HepG2 (cell line): ENCODE data around the gene CTIF. TPM values are rescaled to one million over a fixed set of nuclear protein-coding genes. Genes with fewer than 3 reads are reported as not detected.
A peak's percentile ranks its signal among the peaks of the same experiment; 100 is the strongest.

Experiments used
- AFF4 ChIP-seq: sonication (generic); formaldehyde crosslinking; IDR thresholded peaks from 2 replicates; pipeline ENCODE4 v1.4.0; 2020; ENCODE audit warnings: missing genetic modification reagents
- ATF3 ChIP-seq: sonication (generic); formaldehyde crosslinking; IDR thresholded peaks from 2 replicates; pipeline ENCODE4 v1.4.0; 2020; ENCODE audit warnings: missing genetic modification reagents
- DMAP1 ChIP-seq: IDR thresholded peaks from 2 replicates; pipeline ENCODE4 v1.6.1; 2016
- ETV5 ChIP-seq: IDR thresholded peaks from 2 replicates; pipeline ENCODE4 v1.6.1; 2018; ENCODE audit warnings: missing biosample characterization, missing genetic modification reagents, inconsistent platforms, borderline replicate concordance
- FOXA1 ChIP-seq, 2 experiments: fragments of 450-650 bp in 1 of 2; sonication (generic) in 1 of 2; formaldehyde crosslinking in 1 of 2; IDR thresholded peaks; 2 replicates each; pipeline versions ENCODE4 v1.4.0 to v1.6.1; 2016 to 2020; ENCODE audit warnings: missing genetic modification reagents in 1 of 2
- MAFF ChIP-seq: IDR thresholded peaks from 2 replicates; pipeline ENCODE4 v1.6.1; 2011; ENCODE audit warnings: low read depth, low read length, improper control_type of control experiment
- NFKBIZ ChIP-seq: IDR thresholded peaks from 2 replicates; pipeline ENCODE4 v1.6.1; 2018; ENCODE audit warnings: missing genetic modification reagents, missing compliant biosample characterization
- NFYB ChIP-seq: sonication (generic); formaldehyde crosslinking; IDR thresholded peaks from 2 replicates; pipeline ENCODE4 v1.4.0; 2020; ENCODE audit warnings: missing genetic modification reagents
- NPAS2 ChIP-seq: sonication (generic); formaldehyde crosslinking; IDR thresholded peaks from 2 replicates; pipeline ENCODE4 v1.8.0; 2022; ENCODE audit warnings: mild to moderate bottlenecking, missing genetic modification reagents, borderline replicate concordance
- PAX8 ChIP-seq: sonication (generic); formaldehyde crosslinking; IDR thresholded peaks from 2 replicates; pipeline ENCODE4 v1.8.0; 2022; ENCODE audit warnings: mild to moderate bottlenecking, missing genetic modification reagents, borderline replicate concordance
- RARG ChIP-seq: sonication (generic); formaldehyde crosslinking; IDR thresholded peaks from 2 replicates; pipeline ENCODE4 v1.4.0; 2020; ENCODE audit warnings: low read depth, mild to moderate bottlenecking, missing genetic modification reagents
- TCF12 ChIP-seq, 2 experiments: fragments of 450-650 bp in 1 of 2; sonication (generic) in 1 of 2; formaldehyde crosslinking in 1 of 2; IDR thresholded peaks; 2 replicates each; pipeline versions ENCODE4 v1.6.1 to v1.8.0; 2017 to 2022; ENCODE audit warnings: antibody characterized with exemption in 1 of 2, mild to moderate bottlenecking in 1 of 2, missing genetic modification reagents in 1 of 2, moderate library complexity in 1 of 2
- TERF1 ChIP-seq: sonication (generic); formaldehyde crosslinking; IDR thresholded peaks from 2 replicates; pipeline ENCODE4 v1.8.0; 2022; ENCODE audit warnings: mild to moderate bottlenecking, missing genetic modification reagents, moderate library complexity
- TRIM24 ChIP-seq: sonication (generic); formaldehyde crosslinking; IDR thresholded peaks from 2 replicates; pipeline ENCODE4 v1.8.0; 2022; ENCODE audit warnings: mild to moderate bottlenecking, missing genetic modification reagents
- ZNF512B ChIP-seq: sonication (generic); formaldehyde crosslinking; IDR thresholded peaks from 2 replicates; pipeline ENCODE4 v1.5.1; 2020; ENCODE audit warnings: missing genetic modification reagents, mild to moderate bottlenecking, borderline replicate concordance
- ZNF780A ChIP-seq: sonication (generic); formaldehyde crosslinking; IDR thresholded peaks from 2 replicates; pipeline ENCODE4 v1.8.0; 2022; ENCODE audit warnings: mild to moderate bottlenecking, missing genetic modification reagents, moderate library complexity
- ZNF784 ChIP-seq: sonication (generic); formaldehyde crosslinking; IDR thresholded peaks from 2 replicates; pipeline ENCODE4 v1.5.1; 2020; ENCODE audit warnings: missing genetic modification reagents, mild to moderate bottlenecking, borderline replicate concordance
- polyA plus RNA-seq, 8 experiments: library from polyadenylated mRNA; depleted of rRNA in 3 of 8; stranded (reverse) in 7 of 8; unstranded in 1 of 8; fragments of >200 nt; fragmentation: Illumina TruSeq in 4 of 8; extraction: Trizol in 4 of 8; gene quantifications; 2 replicates each; pipeline versions ENCODE4 v1.2.1 to v1.2.3, GENCODE V29; 2011 to 2016; ENCODE audit warnings: low read depth in 4 of 8, missing spikeins in 1 of 8, mixed read lengths in 1 of 8; ENCODE audit not compliant: insufficient read depth in 1 of 8
- total RNA-seq, 5 experiments: library from RNA; depleted of rRNA; stranded (reverse); fragments of >200 nt; fragmentation: Illumina TruSeq; extraction: Trizol; gene quantifications; 2 replicates each; pipeline ENCODE4 v1.2.3, GENCODE V29; 2016; ENCODE audit warnings: low read depth in 1 of 5

Gene CTIF
- total and polyA plus RNA-seq, 2 of the 13 experiments (the other 11 are each of a cell fraction or from before 2014, with no cell fraction given), result 18.2 to 28.0 TPM

- 0 out of 2 replicates have a peak, but pooled peaks have one; percentile 61 for TF ChIP-seq NFKBIZ (CRISPR knock-in tag)
- no peak for TF ChIP-seq MAFF
- TF ChIP-seq DMAP1 (CRISPR knock-in tag), result peak; percentile 80
- TF ChIP-seq AFF4 (CRISPR knock-in tag), result no peak
- TF ChIP-seq ATF3 (CRISPR knock-in tag), result no peak
- no peak for TF ChIP-seq FOXA1 (IDR thresholded peaks at IDR 0.05)
- TF ChIP-seq FOXA1 (CRISPR knock-in tag; IDR thresholded peaks at IDR 0.05), result no peak
- TF ChIP-seq ETV5 (CRISPR knock-in tag), result peak; percentile 51; the same call in 1 of the 2 replicates
- TF ChIP-seq TERF1 (CRISPR knock-in tag), result no peak
- no peak for TF ChIP-seq NPAS2
- no peak for TF ChIP-seq ZNF780A (CRISPR knock-in tag)
- TF ChIP-seq RARG (CRISPR knock-in tag), result no peak
- TF ChIP-seq TCF12 (IDR thresholded peaks at IDR 0.05), result no peak
- TF ChIP-seq TCF12 (CRISPR knock-in tag; IDR thresholded peaks at IDR 0.05), result no peak
- no peak for TF ChIP-seq ZNF512B
- TF ChIP-seq NFYB, result peak; percentile 59
- TF ChIP-seq ZNF784 (CRISPR knock-in tag), result no peak
- no peak for TF ChIP-seq PAX8
- no peak for TF ChIP-seq TRIM24
Observed at GRCh38 chr18:48538531-48539405, at the start of gene CTIF (continued).
